SK-N-SH (cell line): Measurements from ENCODE around the gene PCDHB2. TPM values are rescaled to one million over a fixed set of nuclear protein-coding genes. Genes with fewer than 3 reads are reported as not detected.

Source experiments
- CTCF ChIA-PET: fragments of 300-600, 350-600 bp; formaldehyde crosslinking; extraction: SDS; loops from one replicate; lab custom pipeline; 2021; lab: Yijun Ruan, JAX
- POLR2A ChIA-PET: fragments of 350-600 bp; sonication (Branson Sonifier 250); formaldehyde crosslinking; extraction: SDS; loops from one replicate; lab custom pipeline; 2020; ENCODE audit warnings: antibody characterized with exemption, inconsistent platforms; lab: Yijun Ruan, JAX
- DNase-seq: peaks from one replicate; pipeline ENCODE4 v3.0.0; 2012
- H2AFZ ChIP-seq: fragments of 200-600 bp; sonication (generic); 2 replicates; pipeline ENCODE4 v1.8.1; 2016; ENCODE audit warnings: antibody characterized with exemption, mild to moderate bottlenecking, low read depth
- H3F3A ChIP-seq: fragments of 200-600 bp; sonication (generic); replicated peaks from 2 replicates; pipeline ENCODE3; 2016; ENCODE audit warnings: antibody characterized with exemption, mild to moderate bottlenecking; ENCODE audit not compliant: insufficient read depth
- H3K27ac ChIP-seq, 2 experiments: fragments of 200-500 bp in 1 of 2; fragments of 200-600 bp in 1 of 2; sonication (Bioruptor generic) in 1 of 2; sonication (generic), shearing (Covaris generic) in 1 of 2; 2 replicates each; pipeline versions ENCODE4 v1.5.1 to v1.6.1; 2014 to 2016; ENCODE audit warnings: low read depth in 2 of 2, inconsistent platforms in 1 of 2, low read length in 1 of 2, mild to moderate bottlenecking in 1 of 2, mixed read lengths in 1 of 2
- H3K27me3 ChIP-seq: fragments of 200-600 bp; sonication (generic), shearing (Covaris generic); 2 replicates; pipeline ENCODE4 v1.6.1; 2016; ENCODE audit warnings: mixed run types; ENCODE audit not compliant: insufficient read depth
- H3K36me3 ChIP-seq, 2 experiments: fragments of 200-500 bp in 1 of 2; fragments of 200-600 bp in 1 of 2; sonication (Bioruptor generic) in 1 of 2; sonication (generic) in 1 of 2; replicated peaks in 1 of 2; 2 replicates each; pipeline versions ENCODE3 to v1.5.1; 2014 to 2016; ENCODE audit warnings: low read length in 1 of 2, mild to moderate bottlenecking in 1 of 2; ENCODE audit not compliant: insufficient read depth in 2 of 2, control insufficient read depth in 1 of 2
- H3K4me1 ChIP-seq, 2 experiments: fragments of 200-500 bp in 1 of 2; fragments of 200-600 bp in 1 of 2; sonication (Bioruptor generic) in 1 of 2; sonication (generic), shearing (Covaris generic) in 1 of 2; 2 replicates each; pipeline versions ENCODE4 v1.5.1 to v1.6.1; 2014 to 2016; ENCODE audit warnings: low read depth in 1 of 2, low read length in 1 of 2, mixed run types in 1 of 2; ENCODE audit not compliant: insufficient read depth in 2 of 2, control insufficient read depth in 1 of 2
- H3K4me2 ChIP-seq: fragments of 200-600 bp; sonication (generic), shearing (Covaris generic); 2 replicates; pipeline ENCODE4 v1.6.1; 2017; ENCODE audit warnings: mixed run types
- H3K4me3 ChIP-seq, 2 experiments: fragments of 200-500 bp in 1 of 2; fragments of 200-600 bp in 1 of 2; sonication (Bioruptor generic) in 1 of 2; sonication (generic), shearing (Covaris generic) in 1 of 2; 2 replicates each; pipeline versions ENCODE4 v1.5.1 to v1.8.1; 2014 to 2016; ENCODE audit warnings: low read depth in 2 of 2, inconsistent platforms in 1 of 2, low read length in 1 of 2, mild to moderate bottlenecking in 1 of 2, mixed read lengths in 1 of 2, moderate library complexity in 1 of 2
- H3K79me2 ChIP-seq: fragments of 200-600 bp; sonication (generic); 2 replicates; pipeline ENCODE4 v1.8.1; 2017; ENCODE audit warnings: mild to moderate bottlenecking; ENCODE audit not compliant: insufficient read depth
- H3K9ac ChIP-seq: fragments of 200-600 bp; sonication (generic); 2 replicates; pipeline ENCODE4 v1.6.1; 2017; ENCODE audit warnings: mixed run types
- H3K9me2 ChIP-seq: fragments of 200-600 bp; sonication (generic); 2 replicates; pipeline ENCODE4 v1.6.1; 2017; ENCODE audit warnings: mixed run types
- H3K9me3 ChIP-seq: fragments of 200-600 bp; sonication (generic); 2 replicates; pipeline ENCODE4 v1.6.1; 2017; ENCODE audit warnings: mixed run types, mild to moderate bottlenecking, moderate library complexity
- H4K20me1 ChIP-seq: fragments of 200-600 bp; sonication (generic); 2 replicates; pipeline ENCODE4 v1.6.1; 2017; ENCODE audit warnings: mild to moderate bottlenecking, mixed run types; ENCODE audit not compliant: insufficient read depth
- CHD2 ChIP-seq: fragments of 150-350 bp; IDR thresholded peaks from 2 replicates; pipeline ENCODE4 v1.6.1; 2018; ENCODE audit warnings: low read length; ENCODE audit not compliant: partially characterized antibody
- EP300 ChIP-seq, 2 experiments: IDR thresholded peaks; 2 replicates each; pipeline versions ENCODE4 v1.4.0 to v1.6.1; 2012; ENCODE audit warnings: borderline replicate concordance in 1 of 2, low read depth in 1 of 2, low read length in 1 of 2
- FOSL2 ChIP-seq: IDR thresholded peaks from 2 replicates; pipeline ENCODE4 v1.4.0; 2012; ENCODE audit warnings: low read depth, mild to moderate bottlenecking, moderate library complexity, borderline replicate concordance
- FOXM1 ChIP-seq: IDR thresholded peaks from 2 replicates; pipeline ENCODE4 v1.4.0; 2012; ENCODE audit warnings: low read depth, mild to moderate bottlenecking
- GATA2 ChIP-seq: sonication (generic); formaldehyde crosslinking; IDR thresholded peaks from 2 replicates; pipeline ENCODE4 v1.5.0; 2020; ENCODE audit warnings: mild to moderate bottlenecking, missing genetic modification reagents
- IRF3 ChIP-seq: fragments of 150-350 bp; IDR thresholded peaks from 2 replicates; pipeline ENCODE4 v1.6.1; 2016; ENCODE audit warnings: mild to moderate bottlenecking, low read depth, low read length
- JUND ChIP-seq: IDR thresholded peaks from 2 replicates; pipeline ENCODE4 v1.4.0; 2012
- MEF2A ChIP-seq: IDR thresholded peaks from 2 replicates; pipeline ENCODE4 v1.4.0; 2012; ENCODE audit warnings: low read depth, borderline replicate concordance
- NFIC ChIP-seq: IDR thresholded peaks from 2 replicates; pipeline ENCODE4 v1.4.0; 2012; ENCODE audit warnings: borderline replicate concordance
- NRF1 ChIP-seq: IDR thresholded peaks from 2 replicates; pipeline ENCODE4 v1.6.1; 2012; ENCODE audit warnings: low read depth, mild to moderate bottlenecking, low read length
- PBX3 ChIP-seq: IDR thresholded peaks from 2 replicates; pipeline ENCODE4; 2012
- POLR2AphosphoS5 ChIP-seq: IDR thresholded peaks from 2 replicates; pipeline ENCODE4 v1.6.1; 2012; ENCODE audit warnings: low read depth, low read length
- RAD21 ChIP-seq: IDR thresholded peaks from 2 replicates; pipeline ENCODE4 v1.6.1; 2012; ENCODE audit warnings: mild to moderate bottlenecking, low read length
- RFX5 ChIP-seq: IDR thresholded peaks from 2 replicates; pipeline ENCODE4 v1.6.1; 2012; ENCODE audit warnings: mild to moderate bottlenecking, improper control_type of control experiment, low read length
- SIN3A ChIP-seq: IDR thresholded peaks from 2 replicates; pipeline ENCODE4 v1.6.1; 2012; ENCODE audit warnings: low read depth, mild to moderate bottlenecking, low read length, moderate library complexity, borderline replicate concordance
- SMC3 ChIP-seq: IDR thresholded peaks from 2 replicates; pipeline ENCODE4 v1.6.1; 2012; ENCODE audit warnings: low read depth, low read length, improper control_type of control experiment
- TAF1 ChIP-seq: IDR thresholded peaks from 2 replicates; pipeline ENCODE4 v1.6.1; 2012; ENCODE audit warnings: low read depth, mild to moderate bottlenecking, low read length, moderate library complexity, borderline replicate concordance
- WGBS: methylation state at CpG from one replicate; pipeline ENCODE4 v1.1.6; 2017; ENCODE audit warnings: low lambda C conversion rate; 5-methylcytosine and 5-hydroxymethylcytosine counted together
- polyA plus RNA-seq, 3 experiments: library from polyadenylated mRNA; depleted of rRNA; stranded (reverse); fragments of >200 nt; gene quantifications; 2 replicates each; pipeline ENCODE4 v1.2.3, GENCODE V29; 2012
- TF ChIP-seq, protein P1 (sequence below): fragments of 200-600 bp; sonication (generic); IDR thresholded peaks from 2 replicates; pipeline ENCODE4 v1.6.1; 2017; ENCODE audit warnings: antibody characterized with exemption, mild to moderate bottlenecking, moderate library complexity
- TF ChIP-seq, protein P2 (sequence below): IDR thresholded peaks from 2 replicates; pipeline ENCODE4 v1.4.0; 2012; ENCODE audit warnings: low read depth

PCDHB2 gene
- 1.6 and 1.8 TPM in 2 replicates for polyA plus RNA-seq (2012; rRNA removed)
- polyA plus RNA-seq (2012; cell fraction: cytosol; rRNA removed) = 1.3 and 2.1 TPM in 2 replicates
- polyA plus RNA-seq (2012; cell fraction: nucleus; rRNA removed) = 4.0 and 4.5 TPM in 2 replicates

DNA sequence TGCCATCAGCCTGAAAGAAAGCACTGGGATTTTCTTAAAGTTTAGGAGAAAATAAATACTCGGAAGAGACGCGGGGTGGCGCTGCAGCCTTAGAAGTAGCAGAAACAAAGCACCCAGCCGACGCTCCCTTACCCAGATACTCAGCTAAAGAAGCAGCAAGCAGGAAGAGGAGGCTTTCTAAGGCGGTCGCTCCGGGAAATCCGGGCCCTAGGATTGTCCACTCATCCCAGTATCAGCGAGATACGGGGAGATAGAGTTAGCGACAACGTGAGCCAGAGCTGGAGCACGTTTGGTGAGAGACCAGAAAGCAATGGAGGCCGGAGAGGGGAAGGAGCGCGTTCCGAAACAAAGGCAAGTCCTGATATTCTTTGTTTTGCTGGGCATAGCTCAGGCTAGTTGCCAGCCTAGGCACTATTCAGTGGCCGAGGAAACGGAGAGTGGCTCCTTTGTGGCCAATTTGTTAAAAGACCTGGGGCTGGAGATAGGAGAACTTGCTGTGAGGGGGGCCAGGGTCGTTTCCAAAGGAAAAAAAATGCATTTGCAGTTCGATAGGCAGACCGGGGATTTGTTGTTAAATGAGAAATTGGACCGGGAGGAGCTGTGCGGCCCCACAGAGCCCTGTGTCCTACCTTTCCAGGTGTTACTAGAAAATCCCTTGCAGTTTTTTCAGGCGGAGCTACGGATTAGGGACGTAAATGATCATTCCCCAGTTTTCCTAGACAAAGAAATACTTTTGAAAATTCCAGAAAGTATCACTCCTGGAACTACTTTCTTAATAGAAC is at the start of gene PCDHB2:
TSS of gene PCDHB2 (plus strand) at position 135 of the 782 bp plus-strand sequence. CDS start at position 311, 176 bp downstream.
- H3K79me2 ChIP-seq = no peaks in the 10 kb centered on the region
- peak within 1 kb of the TSS; percentile 37 for H3K4me2 ChIP-seq
- H3K9me3 ChIP-seq = no peaks in the 10 kb centered on the region
- no peak within 1 kb of the TSS for H3K27ac ChIP-seq
- ChIA-PET POLR2A (no interaction called here), CTCF (interaction anchor here (1.1 to 2.2 kb wide), 3 partner anchors 10 to 92 kb away, joined by 3 to 10 read pairs (median 5); partner anchors contain the start of genes PCDHB4 and PCDHB9)
- H3K9me2 ChIP-seq = no peaks in the 10 kb centered on the region
- H4K20me1 ChIP-seq = no peaks in the 10 kb centered on the region
- no peaks in the 10 kb centered on the region for H3K4me1 ChIP-seq
- peak within 1 kb of the TSS; percentile 31 to 51 for H3K4me3 ChIP-seq
- WGBS = 30% methylated on average over 29 of the region's 29 CpGs
- no peaks in the 10 kb centered on the region for H3K36me3 ChIP-seq
- H3K9ac ChIP-seq = peak within 1 kb of the TSS; percentile 37; the same call in 1 of the 2 replicates
- no peaks in the 10 kb centered on the region for H3F3A ChIP-seq
- peak within 1 kb of the TSS; percentile 23; the same call in 1 of the 2 replicates for H2AFZ ChIP-seq
- DNase-seq = peak; percentile 42
- no peaks in the 10 kb centered on the region for H3K27me3 ChIP-seq
- TF ChIP-seq EP300 (IDR thresholded peaks at IDR 0.05; ENCODE audit: borderline replicate concordance in 1 of 2, low read depth in 1 of 2, low read length in 1 of 2) (no peak), POLR2AphosphoS5 (no peak), FOXM1 (no peak), RAD21 (peak; percentile 41; the same call in 1 of the 2 replicates), GATA2 (CRISPR knock-in tag) (no peak), MEF2A (no peak)
- TF ChIP-seq, protein P1, sequence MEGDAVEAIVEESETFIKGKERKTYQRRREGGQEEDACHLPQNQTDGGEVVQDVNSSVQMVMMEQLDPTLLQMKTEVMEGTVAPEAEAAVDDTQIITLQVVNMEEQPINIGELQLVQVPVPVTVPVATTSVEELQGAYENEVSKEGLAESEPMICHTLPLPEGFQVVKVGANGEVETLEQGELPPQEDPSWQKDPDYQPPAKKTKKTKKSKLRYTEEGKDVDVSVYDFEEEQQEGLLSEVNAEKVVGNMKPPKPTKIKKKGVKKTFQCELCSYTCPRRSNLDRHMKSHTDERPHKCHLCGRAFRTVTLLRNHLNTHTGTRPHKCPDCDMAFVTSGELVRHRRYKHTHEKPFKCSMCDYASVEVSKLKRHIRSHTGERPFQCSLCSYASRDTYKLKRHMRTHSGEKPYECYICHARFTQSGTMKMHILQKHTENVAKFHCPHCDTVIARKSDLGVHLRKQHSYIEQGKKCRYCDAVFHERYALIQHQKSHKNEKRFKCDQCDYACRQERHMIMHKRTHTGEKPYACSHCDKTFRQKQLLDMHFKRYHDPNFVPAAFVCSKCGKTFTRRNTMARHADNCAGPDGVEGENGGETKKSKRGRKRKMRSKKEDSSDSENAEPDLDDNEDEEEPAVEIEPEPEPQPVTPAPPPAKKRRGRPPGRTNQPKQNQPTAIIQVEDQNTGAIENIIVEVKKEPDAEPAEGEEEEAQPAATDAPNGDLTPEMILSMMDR = peak; percentile 52
- TF ChIP-seq, all 33 proteins: peak for 2

- ChIA-PET CTCF (interaction anchor here (0.9 to 9.1 kb wide), 8 partner anchors 10 to 513 kb away, joined by 3 to 103 read pairs (median 4); partner anchors contain the start of genes PCDHA12, PCDHA4, PCDHA8 and PCDHB16), POLR2A (interaction anchor here (1.1 kb wide), 1 partner anchor 209 kb away, joined by 3 read pairs; no protein-coding TSS in a partner anchor)
- DNase-seq = peak; percentile 12
- Histone ChIP-seq H3K4me3 (peak within 1 kb of the TSS; percentile 47 to 60), H3K27ac (no peak within 1 kb of the TSS), H3K4me2 (peak within 1 kb of the TSS; percentile 62), H3K4me1 (peaks cover 0 to 8% of the 10 kb centered on the region in 2 experiments; a peak in 1 of 4 replicates), H3F3A (no peaks in the 10 kb centered on the region), H3K79me2 (no peaks in the 10 kb centered on the region), H3K36me3 (no peaks in the 10 kb centered on the region), H4K20me1 (no peaks in the 10 kb centered on the region), H3K9me3 (no peaks in the 10 kb centered on the region), H3K9me2 (no peaks in the 10 kb centered on the region), H2AFZ (no peak within 1 kb of the TSS), H3K9ac (no peak within 1 kb of the TSS), H3K27me3 (no peaks in the 10 kb centered on the region)
- 13% methylated on average over 20 of the region's 20 CpGs for WGBS
- TF ChIP-seq TAF1 = no peak
- TF ChIP-seq, protein P2, sequence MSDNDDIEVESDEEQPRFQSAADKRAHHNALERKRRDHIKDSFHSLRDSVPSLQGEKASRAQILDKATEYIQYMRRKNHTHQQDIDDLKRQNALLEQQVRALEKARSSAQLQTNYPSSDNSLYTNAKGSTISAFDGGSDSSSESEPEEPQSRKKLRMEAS = no peak
- TF ChIP-seq NRF1 = no peak
- TF ChIP-seq NFIC = no peak
- TF ChIP-seq CHD2 = no peak
- no peak for TF ChIP-seq GATA2 (CRISPR knock-in tag)
- no peak for TF ChIP-seq PBX3
- TF ChIP-seq FOSL2 = no peak
- TF ChIP-seq JUND = no peak
- no peak for TF ChIP-seq EP300 (IDR thresholded peaks at IDR 0.05; ENCODE audit: borderline replicate concordance in 1 of 2, low read depth in 1 of 2, low read length in 1 of 2)
- TF ChIP-seq SMC3 = no peak
- TF ChIP-seq SIN3A = no peak
- TF ChIP-seq FOXM1 = no peak
- TF ChIP-seq RFX5 = no peak
- TF ChIP-seq IRF3 = no peak
These were observed 43.5 kb upstream of the PCDHB2 start, which contains the start of gene PCDHB1 for GRCh38 chr5:141050622-141051520. Gene PCDHB1 (plus strand): TSS chr5:141051374. CDS start chr5:141051471, 97 bp downstream.
